Activated gamma-delta T cell treated with Interleukin-2 at 50 U/mL for 16 hours (primary cell): ENCODE measurements around the gene PCMT1.
"Not testable (repeated sequence)": the region's sequence is repeated elsewhere in the genome, so short reads cannot be mapped to it uniquely, and the experiment has no call there.

ENCODE experiments used
- DNase-seq: peaks from one replicate; pipeline ENCODE4 v3.0.0-alpha.2; 2020

The PCMT1 gene

DNA sequence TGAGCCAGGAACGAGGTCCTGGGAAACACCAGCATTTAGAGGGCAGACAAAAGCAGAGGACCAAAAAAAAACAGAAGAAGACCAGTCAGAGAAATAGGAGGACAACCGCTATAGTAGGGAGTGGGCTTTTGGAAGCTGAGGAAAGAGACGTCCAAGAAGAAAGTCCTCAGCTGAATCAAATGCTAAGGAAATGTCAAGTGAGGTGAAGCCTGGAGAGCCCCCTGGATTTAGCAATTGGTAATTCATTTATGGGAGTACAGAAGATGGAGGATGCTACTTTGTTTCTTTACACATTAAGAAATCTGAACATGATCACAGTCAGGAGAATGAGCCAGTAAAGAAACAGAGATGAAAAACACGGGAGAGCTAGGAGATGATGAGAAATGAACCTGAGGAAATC is 73.5 kb downstream of the PCMT1 start:
- DNase-seq: no peak

DNA sequence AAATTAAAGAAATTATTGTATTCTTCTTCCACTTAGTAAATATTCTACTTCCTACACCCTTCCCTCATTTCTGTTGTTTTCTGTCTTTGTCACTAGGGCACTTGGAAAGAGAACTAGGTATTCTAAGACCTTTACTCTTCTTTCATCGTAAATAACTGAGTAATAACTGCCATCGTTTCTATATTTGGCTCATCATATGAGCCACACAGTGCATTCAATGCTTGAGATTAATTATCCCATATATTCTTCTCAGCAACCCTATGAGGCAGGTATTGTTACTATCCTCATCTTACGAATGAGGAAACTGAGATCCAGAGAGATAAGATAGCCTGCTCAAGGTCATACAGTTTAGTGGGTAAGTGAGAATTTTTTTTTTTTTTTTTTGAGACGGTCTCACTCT is 75.8 kb downstream of the PCMT1 start:
- DNase-seq: no peak

GRCh38 chr6:149830731-149831307 is 81.3 kb downstream of the PCMT1 start:
- DNase-seq: no peak

GRCh38 chr6:149831308-149831820 is 81.8 kb downstream of the PCMT1 start:
- DNase-seq: no peak

DNA sequence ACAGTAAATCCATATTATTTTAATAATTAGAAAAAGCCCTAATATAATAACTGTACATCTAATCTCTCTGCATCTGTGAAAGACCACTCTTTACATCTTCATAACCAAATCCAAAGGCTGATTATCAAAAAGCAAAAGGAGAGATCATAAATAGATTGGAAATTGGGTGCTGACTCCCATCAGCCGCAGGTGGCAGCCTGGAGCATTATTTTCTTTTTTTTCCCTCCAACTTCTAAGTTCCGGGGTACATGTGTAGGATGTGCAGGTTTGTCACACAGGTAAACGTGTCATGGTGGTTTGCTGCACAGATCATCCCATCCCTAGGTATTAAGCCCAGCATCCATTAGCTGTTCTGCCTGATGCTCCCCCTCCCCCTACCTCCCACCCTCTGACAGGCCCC is 84.1 kb downstream of the PCMT1 start:
- DNase-seq: no peak

- DNase-seq: peak; percentile 79
These were observed 85.3 kb downstream of the PCMT1 start for GRCh38 chr6:149834513-149835481.

DNA sequence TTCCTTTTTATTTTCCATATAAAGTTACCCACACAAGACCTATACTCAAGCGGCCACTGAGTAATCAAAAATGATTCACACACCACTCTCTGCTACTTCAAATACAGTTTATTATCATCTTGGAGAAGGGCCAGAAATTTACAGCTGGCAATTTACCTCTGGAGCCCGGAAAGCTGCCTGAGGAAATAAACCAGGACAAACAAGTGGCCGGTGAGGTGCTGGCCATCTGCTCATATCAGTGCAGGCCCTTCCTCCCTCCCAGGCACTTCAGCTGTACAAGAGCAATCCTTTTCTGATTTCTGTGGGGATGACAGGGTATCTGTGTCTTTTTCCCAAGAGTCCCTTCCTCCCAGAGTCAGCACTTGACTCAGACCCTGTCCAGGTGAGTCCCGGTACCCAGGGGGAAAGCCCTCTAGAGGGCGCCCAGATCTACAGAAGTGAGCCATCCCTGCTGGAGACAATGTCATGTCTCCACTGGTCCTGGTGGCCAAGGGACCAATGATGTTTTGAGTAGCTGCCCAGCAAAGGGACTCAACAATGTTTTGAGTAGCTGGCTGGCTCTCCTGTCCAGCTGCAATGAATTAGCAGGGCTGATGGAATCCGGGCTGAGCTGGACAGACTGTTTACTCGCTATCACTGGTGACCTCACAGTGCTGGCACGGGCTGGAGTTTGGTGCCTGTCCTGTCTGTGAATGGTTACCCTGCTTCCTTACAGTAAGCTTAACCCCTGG is 91.0 kb downstream of the PCMT1 start:
- DNase-seq: peak; percentile 21

DNA sequence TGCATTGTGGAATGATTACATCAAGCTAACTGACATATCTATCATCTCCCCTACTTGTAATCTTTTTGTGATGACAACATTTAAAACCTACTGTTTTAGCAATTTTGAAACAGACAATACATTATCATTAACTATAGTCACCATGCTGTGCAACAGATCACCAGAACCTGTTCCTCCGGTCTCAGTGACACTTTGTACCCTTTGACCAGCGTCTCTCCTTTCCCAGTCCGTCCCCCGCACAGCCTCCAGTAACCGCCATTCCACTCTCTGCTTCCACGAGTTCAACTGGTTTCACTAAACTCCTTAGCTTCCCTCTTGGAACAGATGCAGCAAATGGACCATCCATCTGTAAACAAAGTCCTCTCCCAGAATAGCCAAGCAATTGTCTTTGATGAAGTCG is 92.8 kb downstream of the PCMT1 start:
- no peak for DNase-seq

- DNase-seq: no peak
These were observed 93.6 kb downstream of the PCMT1 start for GRCh38 chr6:149843051-149843633.

DNA sequence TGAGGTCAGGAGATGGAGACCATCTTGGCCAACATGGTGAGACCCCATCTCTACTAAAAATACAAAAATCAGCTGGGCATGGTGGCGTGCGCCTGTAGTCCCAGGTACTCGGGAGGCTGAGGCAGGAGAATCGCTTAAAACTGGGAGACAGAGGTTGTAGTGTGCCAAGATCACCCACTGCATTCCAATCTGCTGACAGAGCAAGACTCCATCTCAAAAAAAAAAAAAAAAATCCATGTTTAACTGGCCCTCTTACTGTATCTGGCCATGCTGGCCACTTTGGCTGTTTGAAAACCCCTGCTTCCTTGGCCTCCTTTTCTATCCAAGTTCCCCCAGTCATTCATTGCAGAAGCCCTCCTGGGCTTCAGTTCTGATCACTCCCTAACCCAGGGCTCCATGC is 94.5 kb downstream of the PCMT1 start:
- not testable (repeated sequence) for DNase-seq

DNA sequence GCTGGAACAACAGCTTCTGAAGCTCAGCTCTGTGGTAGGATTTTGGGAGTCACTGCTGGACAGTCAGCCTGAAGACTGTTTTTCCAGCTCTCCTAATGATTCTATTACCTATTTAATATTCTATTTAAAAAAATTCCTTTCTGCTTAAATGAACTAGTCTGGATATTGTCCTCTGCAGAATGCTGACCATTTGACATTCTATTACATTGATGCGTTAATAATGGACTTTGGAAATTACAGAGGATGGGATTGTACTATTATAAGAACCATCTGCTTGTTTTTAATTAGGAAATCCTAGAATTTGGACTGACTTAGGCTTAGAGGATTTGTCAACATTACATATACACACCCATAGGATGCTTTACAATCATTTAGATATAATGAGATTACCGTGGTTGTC is 94.9 kb downstream of the PCMT1 start:
- DNase-seq: no peak

GRCh38 chr6:149845549-149845948 is 96.0 kb downstream of the PCMT1 start:
- no peak for DNase-seq

GRCh38 chr6:149846321-149846720 is 96.8 kb downstream of the PCMT1 start:
- no peak for DNase-seq

DNA sequence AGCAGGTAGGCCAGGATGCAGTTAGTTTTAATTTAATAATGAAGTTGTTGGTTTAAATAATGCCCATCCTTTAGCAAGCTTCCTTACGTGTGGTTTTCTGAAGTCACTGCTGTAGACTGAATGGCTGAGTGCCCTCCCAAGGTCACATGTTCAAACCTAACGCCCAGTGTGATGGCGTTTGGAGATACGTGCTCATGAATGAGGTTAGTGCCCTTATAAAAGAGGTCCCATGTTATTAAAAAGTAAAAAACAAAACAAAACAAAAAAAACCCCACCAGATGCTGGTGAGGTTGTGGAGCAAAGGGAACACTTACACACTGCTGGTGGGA is 98.4 kb downstream of the PCMT1 start:
- DNase-seq: no peak

GRCh38 chr6:149848343-149848742 is 98.8 kb downstream of the PCMT1 start:
- not testable (repeated sequence) for DNase-seq

DNA sequence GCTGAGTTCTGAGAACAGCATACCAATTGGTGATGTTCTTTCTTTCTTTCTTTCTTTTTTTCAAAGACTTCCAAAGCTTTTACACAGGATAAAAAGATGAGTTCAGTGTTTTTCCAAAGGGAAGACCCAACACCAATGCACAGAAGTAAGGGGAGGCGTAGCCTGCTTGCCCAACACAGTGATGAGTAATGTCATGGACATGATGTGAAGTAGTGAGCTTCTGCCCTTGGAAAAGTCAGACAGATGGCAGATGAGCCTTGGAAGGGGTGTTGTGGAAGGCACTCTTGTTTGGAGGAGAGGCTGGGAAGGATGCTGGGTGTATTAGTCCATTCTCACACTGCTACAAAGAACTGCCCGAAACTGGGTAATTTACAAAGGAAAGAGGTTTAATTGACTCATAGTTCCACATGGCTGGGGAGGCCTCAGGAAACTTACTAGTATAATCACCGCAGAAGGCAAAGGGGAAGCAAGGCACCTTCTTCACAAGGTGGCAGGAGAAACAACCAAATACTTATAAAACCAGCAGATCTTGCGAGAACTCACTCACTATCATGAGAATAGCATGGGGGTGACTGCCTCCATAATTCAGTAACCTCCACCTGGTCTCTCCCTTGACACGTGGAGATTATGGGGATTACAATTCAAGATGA is 102.0 kb downstream of the PCMT1 start:
- DNase-seq: no peak

- no peak for DNase-seq
These were observed 102.6 kb downstream of the PCMT1 start for GRCh38 chr6:149852180-149852579.

- DNase-seq: no peak
These were observed 103.3 kb downstream of the PCMT1 start for GRCh38 chr6:149852881-149853280.

DNA sequence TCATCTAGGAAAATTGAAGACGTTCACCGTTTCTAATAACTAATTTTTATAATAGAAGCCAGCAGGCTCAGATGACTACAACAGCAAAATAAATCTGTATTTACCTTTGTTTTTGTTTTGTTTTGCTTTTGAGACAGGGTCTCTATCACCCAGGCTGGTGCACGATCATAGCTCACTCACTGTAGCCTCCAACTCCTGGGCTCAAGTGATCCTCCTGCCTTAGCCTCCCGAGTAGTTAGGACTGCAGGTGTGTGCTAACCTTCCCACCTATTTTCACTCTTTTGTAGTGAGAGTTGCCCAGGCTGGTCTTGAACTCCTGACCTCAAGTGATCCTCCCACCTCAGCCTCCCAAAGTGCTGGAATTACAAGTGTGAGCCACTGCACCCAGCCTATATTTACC is 104.5 kb downstream of the PCMT1 start:
- not testable (repeated sequence) for DNase-seq

GRCh38 chr6:149854532-149854931 is 105.0 kb downstream of the PCMT1 start:
- DNase-seq: no peak

DNA sequence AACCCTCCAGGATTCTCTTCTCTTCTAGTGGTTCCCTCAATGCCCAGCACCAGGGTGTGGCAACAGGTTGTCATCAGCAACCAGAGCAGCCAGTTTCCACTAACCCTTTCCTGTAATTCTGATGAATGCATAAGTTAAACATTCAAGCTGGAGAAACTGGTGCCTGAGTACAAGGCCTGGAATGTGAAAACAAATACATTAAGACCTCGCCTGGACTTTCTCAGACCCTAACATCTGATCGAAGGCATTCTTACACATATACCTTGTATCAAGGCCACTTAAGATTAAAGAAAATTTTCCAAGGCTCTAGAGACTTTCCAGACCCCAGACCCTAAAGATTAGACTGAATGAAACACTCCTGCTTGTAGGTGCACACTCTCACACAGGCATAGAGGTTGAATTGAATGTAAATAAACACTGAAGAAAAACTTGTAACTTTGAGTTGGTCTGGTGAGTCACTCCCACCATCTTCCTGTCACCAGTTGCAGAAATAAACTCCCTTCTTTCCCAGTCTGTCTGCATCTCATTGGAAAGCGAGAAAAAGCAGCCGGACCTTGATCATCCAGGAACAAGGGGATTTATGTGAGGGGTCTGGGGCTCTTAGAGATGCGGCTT is 105.6 kb downstream of the PCMT1 start:
- no peak for DNase-seq

DNA sequence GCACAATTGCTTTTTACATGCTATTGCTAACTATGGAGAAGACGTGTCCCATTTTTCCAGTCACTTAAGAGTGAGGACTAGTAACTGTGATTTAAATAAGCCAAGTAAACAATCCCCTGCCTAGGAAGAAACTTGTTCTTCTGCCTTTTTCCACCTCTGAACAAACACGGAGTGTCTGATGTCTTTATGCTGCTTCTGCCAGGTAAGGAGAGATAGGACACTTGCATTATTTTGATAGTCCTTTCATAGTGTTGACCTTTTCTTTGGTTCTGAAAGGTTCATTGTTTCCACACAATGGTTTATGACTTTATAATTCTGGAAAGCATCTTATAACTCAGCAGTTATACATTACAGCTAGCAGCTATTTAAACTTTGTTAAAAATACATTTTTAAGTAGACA is 106.2 kb downstream of the PCMT1 start:
- no peak for DNase-seq
